ENCODE data around the gene IL1RAPL1.

The IL1RAPL1 gene

DNA sequence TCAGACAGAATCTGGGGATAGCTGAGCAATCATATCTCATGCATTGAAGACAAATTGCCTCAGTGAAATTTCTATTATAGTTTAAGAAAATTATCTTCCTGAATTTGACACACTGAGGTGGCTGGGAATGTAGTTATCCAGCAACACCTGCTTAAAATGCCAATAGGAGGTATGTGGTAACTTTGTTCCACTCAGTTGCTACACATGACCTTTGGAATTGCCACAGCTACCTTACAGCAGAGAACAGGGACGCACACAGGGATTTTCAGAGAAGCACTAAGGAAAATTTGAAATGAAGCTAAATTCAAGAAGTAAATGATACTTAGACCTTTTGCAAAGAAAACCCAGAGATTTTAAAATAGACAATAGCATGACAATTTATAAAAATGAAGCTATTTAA lies 264.6 kb downstream of the IL1RAPL1 start:
- Histone ChIP-seq H3K4me1 (ENCODE audit: insufficient read depth, low read length, poor library complexity, severe bottlenecking) (no peaks in the 10 kb centered on the region), H2AFZ (ENCODE audit: low read length) (no peak overlapping the region), H3K27me3 (ENCODE audit: insufficient read depth, low read length, poor library complexity, severe bottlenecking) (no peaks in the 10 kb centered on the region), H3F3A (ENCODE audit: low read depth) (no peaks in the 10 kb centered on the region), H3K9ac (ENCODE audit: low read depth, low read length, poor library complexity, severe bottlenecking) (no peak overlapping the region), H3K9me2 (replicated peaks; ENCODE audit: low read depth, low read length) (no peaks in the 10 kb centered on the region), H3K79me2 (ENCODE audit: insufficient read depth, low read length) (no peaks in the 10 kb centered on the region), H3K4me2 (ENCODE audit: low read depth, low read length, poor library complexity, severe bottlenecking) (no peak overlapping the region), H4K20me1 (ENCODE audit: insufficient read depth, low read length, poor library complexity, severe bottlenecking) (no peaks in the 10 kb centered on the region), H3K9me3 (ENCODE audit: insufficient read depth, low read depth, low read length) (no peaks in the 10 kb centered on the region), H3K4me3 (ENCODE audit: low read length, poor library complexity, severe bottlenecking) (no peak overlapping the region), H3K36me3 (ENCODE audit: insufficient read depth, low read length) (no peaks in the 10 kb centered on the region)
- no peak for TF ChIP-seq EZH2phosphoT487 (IDR thresholded peaks at IDR 0.05; ENCODE audit: borderline replicate concordance)
- TF ChIP-seq, protein P1, sequence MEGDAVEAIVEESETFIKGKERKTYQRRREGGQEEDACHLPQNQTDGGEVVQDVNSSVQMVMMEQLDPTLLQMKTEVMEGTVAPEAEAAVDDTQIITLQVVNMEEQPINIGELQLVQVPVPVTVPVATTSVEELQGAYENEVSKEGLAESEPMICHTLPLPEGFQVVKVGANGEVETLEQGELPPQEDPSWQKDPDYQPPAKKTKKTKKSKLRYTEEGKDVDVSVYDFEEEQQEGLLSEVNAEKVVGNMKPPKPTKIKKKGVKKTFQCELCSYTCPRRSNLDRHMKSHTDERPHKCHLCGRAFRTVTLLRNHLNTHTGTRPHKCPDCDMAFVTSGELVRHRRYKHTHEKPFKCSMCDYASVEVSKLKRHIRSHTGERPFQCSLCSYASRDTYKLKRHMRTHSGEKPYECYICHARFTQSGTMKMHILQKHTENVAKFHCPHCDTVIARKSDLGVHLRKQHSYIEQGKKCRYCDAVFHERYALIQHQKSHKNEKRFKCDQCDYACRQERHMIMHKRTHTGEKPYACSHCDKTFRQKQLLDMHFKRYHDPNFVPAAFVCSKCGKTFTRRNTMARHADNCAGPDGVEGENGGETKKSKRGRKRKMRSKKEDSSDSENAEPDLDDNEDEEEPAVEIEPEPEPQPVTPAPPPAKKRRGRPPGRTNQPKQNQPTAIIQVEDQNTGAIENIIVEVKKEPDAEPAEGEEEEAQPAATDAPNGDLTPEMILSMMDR (conservative IDR thresholded peaks at IDR 0.05; ENCODE audit: low read length) = no peak

DNA sequence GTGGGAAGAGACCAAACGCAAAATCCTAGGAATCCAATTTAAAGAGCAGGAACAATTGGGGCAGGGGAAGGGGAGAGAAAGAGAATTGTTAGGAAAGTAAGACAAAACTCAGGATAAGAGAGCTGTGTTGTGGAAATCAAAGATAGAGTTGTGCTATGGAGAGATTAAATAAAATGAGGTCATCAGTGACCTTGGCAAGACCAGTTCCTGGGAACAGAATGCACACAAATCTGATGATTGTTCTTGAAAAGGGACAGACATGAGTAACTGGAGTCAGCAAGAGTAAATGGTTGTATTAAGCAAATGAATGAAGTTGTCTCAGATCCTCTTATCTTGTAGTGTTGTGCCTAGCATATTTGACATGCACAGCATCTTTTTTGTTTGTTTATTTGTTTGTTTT lies 267.4 kb downstream of the IL1RAPL1 start:
- no peak overlapping the region for H3K4me2 ChIP-seq (ENCODE audit: low read depth, low read length, poor library complexity, severe bottlenecking)
- H3K36me3 ChIP-seq (ENCODE audit: insufficient read depth, low read length) = no peaks in the 10 kb centered on the region
- TF ChIP-seq EZH2phosphoT487 (IDR thresholded peaks at IDR 0.05; ENCODE audit: borderline replicate concordance) = no peak
- TF ChIP-seq, protein P1 (conservative IDR thresholded peaks at IDR 0.05; ENCODE audit: low read length) = no peak
- no peak overlapping the region for H3K4me3 ChIP-seq (ENCODE audit: low read length, poor library complexity, severe bottlenecking)
- H3K9me2 ChIP-seq (replicated peaks; ENCODE audit: low read depth, low read length) = no peaks in the 10 kb centered on the region
- no peak overlapping the region for H2AFZ ChIP-seq (ENCODE audit: low read length)
- H3K9me3 ChIP-seq (ENCODE audit: insufficient read depth, low read depth, low read length) = no peaks in the 10 kb centered on the region
- H3K79me2 ChIP-seq (ENCODE audit: insufficient read depth, low read length) = no peaks in the 10 kb centered on the region
- no peak overlapping the region for H3K9ac ChIP-seq (ENCODE audit: low read depth, low read length, poor library complexity, severe bottlenecking)
- H3K27me3 ChIP-seq (ENCODE audit: insufficient read depth, low read length, poor library complexity, severe bottlenecking) = no peaks in the 10 kb centered on the region
- H4K20me1 ChIP-seq (ENCODE audit: insufficient read depth, low read length, poor library complexity, severe bottlenecking) = no peaks in the 10 kb centered on the region
- no peaks in the 10 kb centered on the region for H3F3A ChIP-seq (ENCODE audit: low read depth)
- no peaks in the 10 kb centered on the region for H3K4me1 ChIP-seq (ENCODE audit: insufficient read depth, low read length, poor library complexity, severe bottlenecking)

- no peak overlapping the region for H2AFZ ChIP-seq (ENCODE audit: low read length)
- no peaks in the 10 kb centered on the region for H3K9me2 ChIP-seq (replicated peaks; ENCODE audit: low read depth, low read length)
- H3K4me1 ChIP-seq (ENCODE audit: insufficient read depth, low read length, poor library complexity, severe bottlenecking) = no peaks in the 10 kb centered on the region
- no peaks in the 10 kb centered on the region for H3K27me3 ChIP-seq (ENCODE audit: insufficient read depth, low read length, poor library complexity, severe bottlenecking)
- no peaks in the 10 kb centered on the region for H3K79me2 ChIP-seq (ENCODE audit: insufficient read depth, low read length)
- H3K36me3 ChIP-seq (ENCODE audit: insufficient read depth, low read length) = no peaks in the 10 kb centered on the region
- H4K20me1 ChIP-seq (ENCODE audit: insufficient read depth, low read length, poor library complexity, severe bottlenecking) = no peaks in the 10 kb centered on the region
- no peak overlapping the region for H3K9ac ChIP-seq (ENCODE audit: low read depth, low read length, poor library complexity, severe bottlenecking)
- H3K4me3 ChIP-seq (ENCODE audit: low read length, poor library complexity, severe bottlenecking) = no peak overlapping the region
- no peaks in the 10 kb centered on the region for H3F3A ChIP-seq (ENCODE audit: low read depth)
- H3K9me3 ChIP-seq (ENCODE audit: insufficient read depth, low read depth, low read length) = no peaks in the 10 kb centered on the region
- TF ChIP-seq, protein P1 (conservative IDR thresholded peaks at IDR 0.05; ENCODE audit: low read length) = no peak
- TF ChIP-seq EZH2phosphoT487 (IDR thresholded peaks at IDR 0.05; ENCODE audit: borderline replicate concordance) = no peak
- H3K4me2 ChIP-seq (ENCODE audit: low read depth, low read length, poor library complexity, severe bottlenecking) = no peak overlapping the region
Observed at GRCh38 chrX:28876408-28876807, 289.2 kb downstream of the IL1RAPL1 start.
